ENCODE data around the gene TSN. TPM values are rescaled to one million over a fixed set of nuclear protein-coding genes. Genes with fewer than 3 reads are reported as not detected.
"Not testable (repeated sequence)": the region's sequence is repeated elsewhere in the genome, so short reads cannot be mapped to it uniquely, and the experiment has no call there.

Gene TSN
- total RNA-seq (2014; rRNA removed; shearing (Covaris generic)): 37.9 and 58.5 TPM in 2 replicates

GRCh38 chr2:121755237-121756111 is at the start of gene TSN:
Gene TSN (plus strand): TSS chr2:121755651. CDS start chr2:121755780, 129 bp downstream.
- DNase-seq (ENCODE audit: low spot score): peak; percentile 95

- DNase-seq (ENCODE audit: low spot score): no peak
These were observed 49.5 kb upstream of the TSN start for GRCh38 chr2:121705958-121706357.

GRCh38 chr2:121707344-121707919 is 48.0 kb upstream of the TSN start:
- no peak for DNase-seq (ENCODE audit: low spot score)

- no peak for DNase-seq (ENCODE audit: low spot score)
These were observed 47.5 kb upstream of the TSN start for GRCh38 chr2:121707920-121708361.

- DNase-seq (ENCODE audit: low spot score): no peak
These were observed 45.5 kb upstream of the TSN start for GRCh38 chr2:121709776-121710469.

GRCh38 chr2:121710470-121711170 is 44.8 kb upstream of the TSN start:
- DNase-seq (ENCODE audit: low spot score): no peak

- DNase-seq (ENCODE audit: low spot score): not testable (repeated sequence)
These were observed 44.0 kb upstream of the TSN start for GRCh38 chr2:121711481-121711880.

- no peak for DNase-seq (ENCODE audit: low spot score)
These were observed 39.3 kb upstream of the TSN start for GRCh38 chr2:121716126-121716525.

GRCh38 chr2:121717529-121717928 is 37.9 kb upstream of the TSN start:
- DNase-seq (ENCODE audit: low spot score): no peak

GRCh38 chr2:121721926-121722325 is 33.5 kb upstream of the TSN start:
- DNase-seq (ENCODE audit: low spot score): no peak

GRCh38 chr2:121722479-121722878 is 33.0 kb upstream of the TSN start:
- DNase-seq (ENCODE audit: low spot score): no peak

GRCh38 chr2:121723316-121723715 is 32.1 kb upstream of the TSN start:
- DNase-seq (ENCODE audit: low spot score): no peak

- DNase-seq (ENCODE audit: low spot score): no peak
These were observed 28.1 kb upstream of the TSN start for GRCh38 chr2:121727332-121727731.

- DNase-seq (ENCODE audit: low spot score): no peak
These were observed 27.5 kb upstream of the TSN start for GRCh38 chr2:121727950-121728349.

GRCh38 chr2:121731366-121731765 is 24.1 kb upstream of the TSN start:
- DNase-seq (ENCODE audit: low spot score): no peak

- not testable (repeated sequence) for DNase-seq (ENCODE audit: low spot score)
These were observed 20.9 kb upstream of the TSN start for GRCh38 chr2:121734544-121734943.

GRCh38 chr2:121735518-121736074 is 19.9 kb upstream of the TSN start:
- no peak for DNase-seq (ENCODE audit: low spot score)

- DNase-seq (ENCODE audit: low spot score): no peak
These were observed 19.4 kb upstream of the TSN start for GRCh38 chr2:121736140-121736461.

GRCh38 chr2:121736462-121737336 is 18.8 kb upstream of the TSN start, which contains the start of gene NIFK:
Gene NIFK (minus strand): TSS chr2:121736875. CDS start chr2:121736850, 25 bp downstream.
- DNase-seq (ENCODE audit: low spot score): peak; percentile 92

GRCh38 chr2:121740973-121741372 is 14.5 kb upstream of the TSN start:
- DNase-seq (ENCODE audit: low spot score): no peak

GRCh38 chr2:121741450-121741849 is 14.0 kb upstream of the TSN start:
- DNase-seq (ENCODE audit: low spot score): no peak
